Omental fat pad (tissue), 4 donors: ENCODE data around the gene PJVK. TPM values are rescaled to one million over a fixed set of nuclear protein-coding genes. Genes with fewer than 3 reads are reported as not detected.
"Not testable (repeated sequence)": the region's sequence is repeated elsewhere in the genome, so short reads cannot be mapped to it uniquely, and the experiment has no call there.

Experiments used
- ATAC-seq: fragments of 150-250 bp; one replicate; pipeline ENCODE4 v1.9.1; 2016; ENCODE audit warnings: mild to moderate bottlenecking, moderate library complexity; ENCODE audit not compliant: low FRiP score
- DNase-seq: peaks from one replicate; pipeline ENCODE4 v3.0.0-alpha.2; 2019; ENCODE audit warnings: low spot score
- total RNA-seq, 4 donors: library from RNA; depleted of rRNA; stranded (reverse); fragments of >200 nt; gene quantifications; one replicate each; pipeline ENCODE4 v1.1.0, GENCODE V29; 2016
- TF ChIP-seq, protein P1 (sequence below), 3 donors: fragments of 450-650 bp; IDR thresholded peaks; one replicate each; pipeline ENCODE4 v1.5.1; 2016 to 2017; ENCODE audit warnings: antibody characterized with exemption in 3 of 3, mild to moderate bottlenecking in 3 of 3, moderate library complexity in 2 of 3

PJVK gene
- total RNA-seq, 4 donors from 2014 or later: 2.2 to 2.8 (median 2.5) TPM

DNA sequence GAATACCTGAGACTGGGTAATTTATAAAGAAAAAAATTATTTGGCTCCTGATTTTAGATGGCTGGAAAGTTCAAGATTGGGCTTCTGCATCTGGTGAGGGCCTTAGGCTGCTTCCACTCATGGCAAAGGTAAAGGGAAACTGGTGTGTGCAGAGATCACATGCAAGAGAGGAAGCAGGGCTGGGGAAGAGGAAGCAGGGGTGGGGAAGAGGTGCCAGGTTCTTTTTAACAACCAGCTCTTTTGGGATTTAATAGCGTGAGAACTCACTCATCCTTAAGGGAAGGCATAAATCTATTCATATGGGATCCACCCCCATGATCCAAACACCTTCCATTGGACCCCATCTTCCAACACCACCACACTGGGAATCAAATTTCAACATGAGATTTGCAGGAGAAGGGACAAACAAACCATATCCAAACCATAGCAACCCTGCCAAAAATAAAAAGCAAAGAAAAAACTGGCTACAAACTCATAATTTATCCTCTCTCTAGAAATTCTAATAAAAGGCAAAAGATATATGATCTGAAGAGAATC lies 30.6 kb upstream of the PJVK start:
- DNase-seq (no peak), ATAC-seq (no peak)
- TF ChIP-seq, protein P1, sequence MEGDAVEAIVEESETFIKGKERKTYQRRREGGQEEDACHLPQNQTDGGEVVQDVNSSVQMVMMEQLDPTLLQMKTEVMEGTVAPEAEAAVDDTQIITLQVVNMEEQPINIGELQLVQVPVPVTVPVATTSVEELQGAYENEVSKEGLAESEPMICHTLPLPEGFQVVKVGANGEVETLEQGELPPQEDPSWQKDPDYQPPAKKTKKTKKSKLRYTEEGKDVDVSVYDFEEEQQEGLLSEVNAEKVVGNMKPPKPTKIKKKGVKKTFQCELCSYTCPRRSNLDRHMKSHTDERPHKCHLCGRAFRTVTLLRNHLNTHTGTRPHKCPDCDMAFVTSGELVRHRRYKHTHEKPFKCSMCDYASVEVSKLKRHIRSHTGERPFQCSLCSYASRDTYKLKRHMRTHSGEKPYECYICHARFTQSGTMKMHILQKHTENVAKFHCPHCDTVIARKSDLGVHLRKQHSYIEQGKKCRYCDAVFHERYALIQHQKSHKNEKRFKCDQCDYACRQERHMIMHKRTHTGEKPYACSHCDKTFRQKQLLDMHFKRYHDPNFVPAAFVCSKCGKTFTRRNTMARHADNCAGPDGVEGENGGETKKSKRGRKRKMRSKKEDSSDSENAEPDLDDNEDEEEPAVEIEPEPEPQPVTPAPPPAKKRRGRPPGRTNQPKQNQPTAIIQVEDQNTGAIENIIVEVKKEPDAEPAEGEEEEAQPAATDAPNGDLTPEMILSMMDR (IDR thresholded peaks at IDR 0.05): no peak

DNA sequence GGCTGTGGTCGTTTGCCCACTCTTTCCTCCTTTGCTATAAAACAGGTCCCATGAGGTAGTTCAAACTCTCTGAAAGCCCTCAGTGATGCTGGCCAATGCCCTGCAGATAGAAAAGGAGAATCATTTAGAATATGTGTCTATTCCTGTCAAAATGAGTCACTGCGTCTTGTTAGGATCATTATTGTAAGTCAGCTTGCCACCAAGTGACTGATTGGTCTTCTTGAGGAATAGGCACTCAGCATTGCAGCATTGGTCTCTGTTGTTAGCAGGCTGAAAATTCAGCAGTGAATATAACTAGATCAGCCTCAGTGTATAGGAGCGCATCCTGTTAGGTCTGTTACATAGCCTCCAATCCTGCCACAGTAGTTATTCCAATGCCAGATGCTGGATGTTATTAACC lies 29.1 kb upstream of the PJVK start:
- ATAC-seq: no peak
- no peak for DNase-seq
- TF ChIP-seq, protein P1 (IDR thresholded peaks at IDR 0.05): no peak

DNA sequence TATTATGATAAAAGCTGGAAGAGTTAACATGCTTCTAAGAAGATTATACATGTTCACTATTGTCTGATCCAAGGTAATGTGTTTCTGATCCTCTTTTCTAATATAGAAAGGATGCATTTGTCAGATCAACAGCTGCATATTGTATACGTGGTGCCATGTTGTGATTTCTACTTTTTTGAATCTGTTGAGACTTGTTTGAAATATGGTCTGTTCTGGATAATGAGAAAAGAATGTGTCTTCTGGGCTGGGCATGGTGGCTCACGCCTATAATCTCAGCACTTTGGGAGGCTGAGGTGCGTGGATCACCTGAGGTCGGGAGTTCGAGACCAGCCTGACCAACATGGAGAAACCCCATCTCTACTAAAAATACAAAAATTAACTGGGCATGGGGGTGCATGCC lies 27.4 kb upstream of the PJVK start:
- ATAC-seq, DNase-seq: not testable (repeated sequence)

- ATAC-seq (no peak), DNase-seq (no peak)
- TF ChIP-seq, protein P1 (IDR thresholded peaks at IDR 0.05): no peak
These were observed 25.8 kb upstream of the PJVK start for GRCh38 chr2:178425255-178425827.

- DNase-seq (no peak), ATAC-seq (no peak)
- TF ChIP-seq, protein P1 (IDR thresholded peaks at IDR 0.05): no peak
These were observed 24.8 kb upstream of the PJVK start for GRCh38 chr2:178426388-178426787.

DNA sequence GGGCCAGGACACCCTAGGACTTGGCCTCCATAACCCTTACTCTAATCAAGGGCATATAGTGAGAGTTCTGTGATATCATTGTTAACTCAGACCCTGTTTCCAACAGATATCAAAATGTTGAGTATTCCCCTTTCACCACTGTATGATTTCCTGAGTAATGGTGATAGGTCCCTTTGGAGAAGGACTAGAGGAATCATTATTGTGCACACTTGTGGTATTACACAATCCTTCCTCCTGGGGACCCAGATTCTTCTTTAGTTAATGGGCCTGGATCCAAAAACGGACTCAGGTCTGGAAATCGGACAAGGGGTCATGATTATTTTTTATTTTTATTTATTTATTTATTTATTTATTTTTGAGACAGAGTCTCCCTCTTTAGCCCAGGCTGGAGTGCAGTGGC lies 23.7 kb upstream of the PJVK start:
- ATAC-seq (no peak), DNase-seq (no peak)
- TF ChIP-seq, protein P1 (IDR thresholded peaks at IDR 0.05): no peak

DNA sequence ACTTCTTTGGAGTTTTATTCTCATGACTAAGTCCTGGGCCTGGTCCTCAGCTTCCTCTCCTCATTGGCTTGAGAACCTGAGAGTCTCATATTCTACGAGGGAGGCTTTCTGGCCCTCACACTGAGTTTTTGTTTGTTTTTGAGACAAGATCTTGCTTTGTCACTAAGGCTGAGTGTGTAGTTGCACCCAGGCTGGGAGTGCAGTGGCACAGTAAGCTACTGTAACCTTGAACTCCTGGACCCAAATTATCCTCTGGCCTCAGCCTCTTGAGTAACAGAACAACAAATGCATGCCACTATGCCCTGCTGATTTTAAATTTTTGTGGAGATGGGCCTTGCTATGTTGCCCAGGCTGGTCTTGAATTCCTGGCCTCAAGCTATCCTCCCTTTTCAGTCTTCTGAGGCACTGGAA lies 22.8 kb upstream of the PJVK start:
- TF ChIP-seq, protein P1 (IDR thresholded peaks at IDR 0.05): no peak
- ATAC-seq (no peak), DNase-seq (no peak)
